Measurements from ENCODE around the gene SMARCAL1.

GRCh38 chr2:216485745-216486144, 73.5 kb downstream of the SMARCAL1 start:
- no peak for TF ChIP-seq CTCF (IDR thresholded peaks at IDR 0.05; ENCODE audit: poor library complexity, severe bottlenecking)
- TF ChIP-seq TAF1 (IDR thresholded peaks at IDR 0.05; ENCODE audit: low read depth) = no peak
- TF ChIP-seq EP300 (conservative IDR thresholded peaks at IDR 0.05; ENCODE audit: poor library complexity, severe bottlenecking) = no peak
- TF ChIP-seq SMC3 (conservative IDR thresholded peaks at IDR 0.05; ENCODE audit: poor library complexity) = no peak
- TF ChIP-seq RAD21 (conservative IDR thresholded peaks at IDR 0.05) = no peak
- TF ChIP-seq POLR2AphosphoS5 (IDR thresholded peaks at IDR 0.05) = no peak
- no peak for TF ChIP-seq MXI1 (conservative IDR thresholded peaks at IDR 0.05; ENCODE audit: poor library complexity, severe bottlenecking)
- no peak for TF ChIP-seq EZH2 (IDR thresholded peaks at IDR 0.05; ENCODE audit: borderline replicate concordance, insufficient read depth, low read length, poor library complexity, severe bottlenecking)
- TF ChIP-seq REST (IDR thresholded peaks at IDR 0.05; ENCODE audit: borderline replicate concordance) = no peak

All from neural cell (in vitro differentiated cells).